ENCODE data around the gene ERVK3-1.

DNA sequence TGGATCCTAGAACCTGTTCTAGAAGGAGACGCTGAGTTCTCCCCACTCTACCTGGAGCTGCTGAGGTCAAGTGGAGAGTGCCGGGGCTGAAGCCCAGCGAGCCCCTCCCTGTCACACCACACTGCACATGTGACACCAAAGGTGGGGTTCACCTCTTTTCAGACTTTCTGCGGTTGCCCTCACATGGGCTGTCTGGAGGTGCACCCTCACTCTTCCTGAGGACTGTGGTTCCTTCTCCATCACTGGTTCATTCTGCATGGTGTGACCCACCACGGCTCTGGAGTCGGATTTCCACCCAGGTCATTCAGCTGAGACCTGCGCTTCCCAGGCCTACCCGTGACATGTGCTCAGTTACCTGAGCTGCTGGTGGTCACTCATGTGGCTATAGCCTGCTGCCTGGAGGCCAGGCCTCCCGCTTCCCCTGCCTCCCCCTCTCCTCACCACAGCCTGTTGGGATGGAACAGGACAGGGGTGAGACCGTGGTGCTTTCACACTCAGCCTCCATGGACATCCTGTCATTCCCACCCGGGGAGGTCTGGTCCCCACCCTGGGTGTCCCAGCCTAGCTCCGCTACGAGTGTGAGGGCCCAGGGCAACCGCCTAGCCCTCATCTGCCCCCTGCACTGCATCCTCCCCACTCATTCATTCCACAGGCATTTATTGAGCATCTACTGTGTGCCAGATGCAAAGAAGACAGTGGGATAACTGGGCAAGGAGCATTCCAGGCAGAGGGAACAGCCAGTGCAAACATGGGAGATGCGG is 48.7 kb downstream of the ERVK3-1 start:
- TF ChIP-seq, protein P1, sequence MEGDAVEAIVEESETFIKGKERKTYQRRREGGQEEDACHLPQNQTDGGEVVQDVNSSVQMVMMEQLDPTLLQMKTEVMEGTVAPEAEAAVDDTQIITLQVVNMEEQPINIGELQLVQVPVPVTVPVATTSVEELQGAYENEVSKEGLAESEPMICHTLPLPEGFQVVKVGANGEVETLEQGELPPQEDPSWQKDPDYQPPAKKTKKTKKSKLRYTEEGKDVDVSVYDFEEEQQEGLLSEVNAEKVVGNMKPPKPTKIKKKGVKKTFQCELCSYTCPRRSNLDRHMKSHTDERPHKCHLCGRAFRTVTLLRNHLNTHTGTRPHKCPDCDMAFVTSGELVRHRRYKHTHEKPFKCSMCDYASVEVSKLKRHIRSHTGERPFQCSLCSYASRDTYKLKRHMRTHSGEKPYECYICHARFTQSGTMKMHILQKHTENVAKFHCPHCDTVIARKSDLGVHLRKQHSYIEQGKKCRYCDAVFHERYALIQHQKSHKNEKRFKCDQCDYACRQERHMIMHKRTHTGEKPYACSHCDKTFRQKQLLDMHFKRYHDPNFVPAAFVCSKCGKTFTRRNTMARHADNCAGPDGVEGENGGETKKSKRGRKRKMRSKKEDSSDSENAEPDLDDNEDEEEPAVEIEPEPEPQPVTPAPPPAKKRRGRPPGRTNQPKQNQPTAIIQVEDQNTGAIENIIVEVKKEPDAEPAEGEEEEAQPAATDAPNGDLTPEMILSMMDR (IDR thresholded peaks at IDR 0.05) = no peak
- no peak for TF ChIP-seq POLR2A (IDR thresholded peaks at IDR 0.05)
